Epidermal melanocyte (primary cell): ENCODE results near the gene DRICH1.
"Not testable (repeated sequence)": the region's sequence is repeated elsewhere in the genome, so short reads cannot be mapped to it uniquely, and the experiment has no call there.

Experiments used
- DNase-seq: peaks from one replicate; pipeline ENCODE4 v3.0.0; 2011; ENCODE audit warnings: low spot score; ENCODE audit not compliant: insufficient read length

The DRICH1 gene

DNA sequence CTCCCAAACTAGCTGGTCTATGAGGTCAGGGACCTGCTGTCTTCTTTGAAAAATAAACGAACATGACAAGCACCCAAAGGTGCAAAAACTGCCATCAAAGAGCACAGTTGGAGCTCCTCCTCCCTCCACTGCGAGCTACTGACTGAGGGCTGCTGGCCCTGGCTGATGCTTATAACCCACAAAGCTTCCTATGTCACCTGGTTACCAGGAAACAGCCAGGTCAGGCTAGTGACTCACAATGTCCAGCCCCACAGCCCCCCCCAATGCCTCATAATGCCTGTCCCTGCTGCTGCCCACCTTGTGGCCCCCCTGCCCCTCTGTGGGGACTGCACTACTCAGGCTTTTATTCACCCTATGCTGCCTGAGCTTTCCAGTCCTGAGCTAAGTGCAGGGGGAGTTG is at the start of gene DRICH1:
TSS of gene DRICH1 (minus strand) at position 144 of the 400 bp plus-strand sequence. CDS start 298 bp downstream, outside the sequence.
- no peak for DNase-seq

- DNase-seq: no peak
Measured at GRCh38 chr22:23681026-23681809, 49.1 kb upstream of the DRICH1 start.

GRCh38 chr22:23678133-23678532 is 46.0 kb upstream of the DRICH1 start:
- DNase-seq: no peak

DNA sequence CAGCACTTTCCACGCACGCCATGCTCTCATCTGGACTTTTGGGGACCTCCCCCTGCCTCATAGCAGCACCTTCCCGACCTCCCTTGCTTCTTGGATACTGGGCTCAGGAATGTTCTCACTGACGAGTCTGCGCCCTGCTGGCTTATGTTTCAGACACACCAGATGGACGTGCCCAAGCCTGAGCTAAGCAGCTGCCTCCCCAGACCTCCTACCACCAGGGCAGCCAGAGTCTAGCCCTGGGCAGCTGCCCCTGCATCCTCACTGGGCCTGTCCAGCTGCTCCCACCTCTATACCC is 45.5 kb upstream of the DRICH1 start:
- DNase-seq: no peak

GRCh38 chr22:23676841-23677700 is 45.0 kb upstream of the DRICH1 start:
- not testable (repeated sequence) for DNase-seq

DNA sequence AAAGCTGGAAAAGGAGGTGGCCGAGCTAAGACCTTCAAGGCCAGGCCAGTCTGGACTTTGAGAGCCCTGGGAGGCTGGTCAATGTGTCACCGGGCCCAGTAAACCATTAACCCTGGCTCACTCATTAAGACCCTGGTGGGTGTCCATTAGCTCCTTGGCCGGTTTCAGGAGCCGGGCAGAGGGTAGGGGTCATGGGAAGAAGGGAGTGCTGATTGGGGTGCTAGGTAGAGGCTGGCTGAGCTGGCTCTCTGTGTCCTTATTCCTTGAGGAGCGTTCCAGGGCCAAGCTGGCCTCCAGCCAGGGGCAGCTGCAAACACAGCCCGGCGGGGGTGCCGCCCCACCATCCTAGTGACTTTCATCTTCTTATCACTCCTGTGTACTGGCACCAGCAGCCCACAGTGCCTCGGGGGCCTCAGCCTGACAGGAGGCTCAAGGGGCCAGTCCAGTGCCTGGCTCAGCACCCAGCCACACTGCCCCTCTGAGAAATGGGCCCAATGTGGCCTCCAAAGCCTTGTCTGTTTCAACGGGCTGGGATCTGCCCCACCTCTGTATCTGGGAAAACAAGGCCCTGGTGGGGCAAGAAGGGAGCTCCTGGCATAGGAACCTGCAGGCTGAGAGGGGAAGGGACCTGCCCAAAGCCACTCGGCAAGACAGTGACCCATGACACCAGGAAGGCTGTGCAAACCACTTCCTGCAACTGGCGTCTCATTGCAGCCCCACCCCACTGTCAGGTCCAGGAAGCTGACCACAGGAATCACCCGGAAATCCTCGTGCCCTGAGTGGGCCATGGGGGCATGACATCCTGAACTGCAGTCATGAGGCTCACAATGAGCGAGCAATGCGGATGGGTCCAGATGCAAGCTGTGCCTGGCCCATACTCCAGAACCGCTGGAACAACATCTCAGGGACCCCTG is 43.6 kb upstream of the DRICH1 start:
- DNase-seq: no peak

- DNase-seq: not testable (repeated sequence)
Measured at GRCh38 chr22:23674886-23675501, 42.9 kb upstream of the DRICH1 start.

DNA sequence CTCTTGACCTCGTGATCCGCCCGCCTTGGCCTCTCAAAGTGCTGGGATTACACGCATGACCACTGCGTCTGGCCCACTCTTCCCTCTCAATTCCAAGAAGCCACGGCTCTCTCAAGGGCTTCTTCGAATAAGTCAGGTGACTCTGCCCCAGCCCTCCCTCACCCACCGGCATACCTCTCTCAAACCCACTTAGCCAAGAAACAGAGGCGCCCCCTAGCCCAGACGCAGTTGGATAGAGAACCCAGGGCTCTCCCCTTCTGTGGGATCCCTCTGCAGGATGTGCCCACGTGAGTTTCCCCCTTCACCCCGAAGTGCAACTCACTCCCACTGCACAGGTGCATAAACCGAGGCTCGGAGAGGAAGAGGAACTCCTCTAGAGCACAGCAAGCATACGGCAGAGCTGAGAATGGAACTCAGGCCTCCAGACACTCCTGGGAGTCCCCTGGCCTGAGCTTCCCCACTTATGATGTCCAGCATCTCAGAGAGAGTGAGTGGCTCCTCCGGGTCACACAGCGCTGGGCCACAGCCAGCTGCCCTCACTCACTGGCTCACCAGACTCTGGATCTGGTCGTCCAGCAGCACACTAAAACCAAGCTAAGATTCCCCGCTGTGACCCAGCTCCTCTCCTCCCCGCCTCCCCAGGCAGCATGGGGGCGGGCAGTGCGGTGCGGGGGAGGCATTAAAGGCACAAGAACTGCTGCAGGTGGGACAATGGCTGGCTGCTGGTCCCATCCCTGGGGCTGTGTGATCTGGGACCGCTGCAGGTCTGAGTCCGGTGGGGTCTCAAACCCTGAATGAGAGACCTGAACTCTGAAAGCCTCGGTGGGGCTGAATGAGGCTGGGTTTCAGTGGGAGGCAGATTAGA is 41.9 kb upstream of the DRICH1 start:
- DNase-seq: no peak

DNA sequence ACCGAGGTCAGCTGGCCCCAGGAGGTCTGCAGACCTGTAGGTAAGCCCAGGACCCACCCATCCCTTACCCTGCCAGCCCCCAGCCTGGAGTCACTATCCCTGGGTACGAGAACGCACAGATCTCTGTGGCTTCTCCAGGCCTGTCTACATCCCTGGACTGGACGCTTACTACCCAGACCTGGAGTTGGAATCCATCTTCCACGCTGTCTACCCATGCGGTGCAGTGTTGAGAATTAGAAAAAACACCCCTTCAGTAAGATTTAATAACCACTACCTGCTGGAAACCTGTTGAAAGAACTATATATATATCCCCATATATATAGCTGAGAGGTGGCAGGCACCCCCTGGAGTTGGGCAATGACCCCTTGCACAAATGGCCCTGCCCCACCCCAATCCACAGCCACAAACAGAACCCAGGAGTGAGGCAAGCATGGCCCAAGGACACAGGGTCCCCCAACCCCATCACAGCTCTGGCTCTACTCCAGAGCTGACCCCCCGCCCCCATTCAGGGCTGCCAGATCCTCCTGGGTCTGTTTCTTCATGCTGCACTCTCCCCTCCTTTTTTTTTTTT is 41.0 kb upstream of the DRICH1 start:
- no peak for DNase-seq

- DNase-seq: not testable (repeated sequence)
Measured at GRCh38 chr22:23672307-23673049, 40.4 kb upstream of the DRICH1 start.

GRCh38 chr22:23671387-23671786 is 39.3 kb upstream of the DRICH1 start:
- DNase-seq: not testable (repeated sequence)

DNA sequence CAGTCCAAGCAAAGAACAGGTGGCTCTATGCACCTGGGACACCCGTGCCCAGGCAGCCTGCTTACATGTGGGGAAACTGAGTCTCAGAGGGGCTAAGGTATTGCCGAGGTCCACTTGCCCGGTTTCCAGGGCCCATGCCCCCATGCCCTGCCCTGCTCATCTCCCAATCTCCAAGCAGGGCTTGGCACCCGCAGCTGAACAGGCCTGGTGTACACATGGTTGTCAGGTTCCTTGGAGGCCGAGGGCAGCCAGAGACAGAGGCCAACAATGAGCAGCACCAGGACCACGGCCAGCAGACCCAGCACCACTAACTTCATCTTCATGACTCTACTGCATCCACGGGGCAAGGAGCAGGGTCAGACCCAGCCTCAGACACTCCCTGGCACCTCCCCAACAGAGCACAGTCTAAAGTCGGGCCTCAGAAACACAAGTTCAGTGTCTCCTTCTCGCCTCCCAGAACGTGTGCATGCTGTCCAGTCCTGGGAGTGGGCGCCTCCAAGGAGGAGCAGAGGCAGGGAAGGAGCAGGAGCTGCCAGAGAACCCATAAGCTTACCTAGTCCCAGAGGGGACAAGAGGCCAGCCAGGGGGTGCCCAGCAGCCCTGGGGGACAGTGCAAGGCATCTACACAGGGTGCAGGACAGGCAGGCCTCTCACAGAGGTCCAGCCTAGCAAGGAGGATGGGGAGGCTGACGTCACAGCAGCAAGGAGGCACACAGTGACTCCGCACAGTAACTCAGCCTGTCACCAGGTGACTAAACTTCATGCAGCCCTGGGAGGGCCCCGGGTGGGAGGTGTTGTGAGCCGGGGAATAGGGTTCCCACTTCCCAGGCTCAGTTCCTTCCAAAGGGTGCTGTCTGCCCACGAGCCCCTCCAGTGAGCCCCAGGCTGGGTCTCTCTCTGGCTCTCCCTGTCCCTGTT is 38.5 kb upstream of the DRICH1 start:
- DNase-seq: no peak

GRCh38 chr22:23660381-23660780 is 28.3 kb upstream of the DRICH1 start:
- not testable (repeated sequence) for DNase-seq

DNA sequence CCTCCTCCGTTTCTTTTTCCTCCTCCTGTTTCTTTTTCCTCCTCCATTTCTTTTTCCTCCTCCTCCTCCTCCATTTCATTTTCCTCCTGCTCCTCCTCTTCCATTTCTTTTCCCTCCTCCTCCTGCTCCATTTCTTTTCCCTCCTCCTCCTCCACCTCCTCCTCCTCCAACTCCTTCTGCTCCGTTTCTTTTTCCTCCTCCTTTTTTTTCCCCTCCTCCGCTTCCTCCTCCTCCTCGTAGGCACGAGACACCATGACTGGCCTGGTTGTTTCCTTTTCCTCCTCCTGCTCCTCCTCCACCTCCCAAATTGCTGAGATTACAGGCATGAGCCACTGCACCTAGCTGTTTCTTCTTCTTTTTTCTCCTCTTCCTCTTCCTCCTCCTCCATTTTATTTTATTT is 25.6 kb upstream of the DRICH1 start:
- DNase-seq: no peak

DNA sequence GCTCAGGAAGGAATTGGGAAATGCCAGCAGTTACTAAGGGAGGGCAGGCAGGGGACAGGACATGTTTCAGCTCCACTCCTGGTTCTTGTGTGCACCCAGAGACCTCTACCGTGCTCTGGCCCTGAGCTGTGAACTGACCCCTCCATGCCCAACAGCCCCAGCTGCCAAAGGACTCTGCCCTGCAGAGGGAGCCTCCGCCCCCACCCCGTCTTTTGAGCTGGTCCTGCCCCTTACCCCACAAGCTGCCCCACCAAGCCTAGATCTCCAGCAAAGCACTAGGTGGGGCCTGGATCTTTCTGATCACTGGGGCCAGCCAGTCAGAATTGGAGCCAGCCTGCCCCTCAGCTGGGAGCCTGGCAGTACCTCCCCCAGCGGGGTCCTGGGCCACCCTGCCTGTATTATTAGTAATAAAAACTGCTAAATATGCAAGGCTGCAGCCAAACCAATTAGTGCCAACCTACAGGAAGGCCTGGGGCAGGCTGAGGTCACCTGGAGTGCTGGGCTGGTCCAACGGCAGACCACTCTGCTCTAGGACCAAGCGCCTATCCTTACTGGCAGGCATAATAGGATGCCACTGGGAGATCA is 23.9 kb upstream of the DRICH1 start:
- DNase-seq: no peak

DNA sequence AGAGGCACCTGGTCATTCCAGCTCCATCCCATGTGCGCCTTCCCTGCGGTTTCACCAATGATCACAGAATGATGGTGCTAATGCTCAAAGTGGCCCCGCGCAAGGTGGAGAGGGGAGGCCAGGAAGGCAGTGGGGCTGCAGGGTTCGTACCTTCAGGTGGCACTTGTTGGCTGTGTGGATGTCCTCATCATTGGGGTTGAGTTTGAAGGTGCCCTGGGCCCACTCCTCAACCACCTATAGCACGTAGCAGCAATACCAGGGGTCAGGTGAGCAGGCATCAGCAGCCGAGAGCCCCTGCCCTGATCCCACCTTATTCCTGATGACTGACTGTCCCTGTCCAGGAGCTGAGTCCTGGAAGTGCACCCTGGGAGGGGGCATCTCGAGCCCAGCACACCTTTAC is 20.6 kb upstream of the DRICH1 start:
- no peak for DNase-seq

- DNase-seq: no peak
Measured at GRCh38 chr22:23652286-23652685, 20.2 kb upstream of the DRICH1 start.

GRCh38 chr22:23651676-23652075 is 19.6 kb upstream of the DRICH1 start:
- no peak for DNase-seq
